Sigmoid colon (tissue), 7 donors: ENCODE measurements around the gene ARHGAP12. TPM values are rescaled to one million over a fixed set of nuclear protein-coding genes. Genes with fewer than 3 reads are reported as not detected.

Experiments
- DNase-seq: peaks from one replicate; pipeline ENCODE4 v3.0.0-alpha.2; 2019
- H3K27ac ChIP-seq, 4 donors: fragments of 200-600 bp; sonication (generic); one replicate each; pipeline ENCODE4 v1.5.1; 2016 to 2019; ENCODE audit warnings: mild to moderate bottlenecking in 1 of 4
- H3K27me3 ChIP-seq, 3 donors: fragments of 200-600 bp; sonication (generic); one replicate each; pipeline ENCODE4 v1.5.1; 2019; ENCODE audit warnings: mild to moderate bottlenecking in 1 of 3
- H3K36me3 ChIP-seq, 4 donors: fragments of 200-600 bp; sonication (generic); one replicate each; pipeline ENCODE4 v1.5.1; 2016 to 2019
- H3K4me1 ChIP-seq, 4 donors: fragments of 200-600 bp; sonication (generic); one replicate each; pipeline ENCODE4 v1.5.1; 2017 to 2019
- H3K4me3 ChIP-seq, 4 donors: fragments of 200-600 bp; sonication (generic); one replicate each; pipeline ENCODE4 v1.5.1; 2017 to 2019; ENCODE audit warnings: mild to moderate bottlenecking in 2 of 4, moderate library complexity in 1 of 4
- H3K9me3 ChIP-seq, 4 donors: fragments of 200-600 bp in 3 of 4; sonication (generic) in 3 of 4; one replicate each; pipeline versions ENCODE4 v1.5.1 to v1.6.1; 2013 to 2019
- CTCF ChIP-seq, 4 experiments: fragments of 450-650 bp in 3 of 4; fragments of 200-600 bp in 1 of 4; IDR thresholded peaks; one replicate each; pipeline ENCODE4 v1.5.1; 2016 to 2019; ENCODE audit warnings: antibody characterized with exemption in 4 of 4, mild to moderate bottlenecking in 3 of 4, moderate library complexity in 2 of 4
- EP300 ChIP-seq, 4 donors: sonication (generic); formaldehyde crosslinking; IDR thresholded peaks; one replicate each; pipeline ENCODE4 v1.6.1; 2017; ENCODE audit warnings: antibody characterized with exemption in 4 of 4
- POLR2A ChIP-seq, 2 donors: fragments of 450-650 bp; IDR thresholded peaks; one replicate each; pipeline ENCODE4 v1.6.1; 2016; ENCODE audit warnings: antibody characterized with exemption in 2 of 2, mild to moderate bottlenecking in 2 of 2, moderate library complexity in 2 of 2
- POLR2AphosphoS5 ChIP-seq, 4 donors: sonication (generic); formaldehyde crosslinking; IDR thresholded peaks; one replicate each; pipeline ENCODE4 v1.6.1; 2017; ENCODE audit warnings: antibody characterized with exemption in 4 of 4
- WGBS, 2 donors: extraction: QIAGEN DNeasy Blood & Tissue Kit; methylation state at CpG; one replicate each; pipeline ENCODE4 v1.1.7; 2013; 5-methylcytosine and 5-hydroxymethylcytosine counted together
- intact Hi-C: fragments of 100-400 bp; cut with DNase I; formaldehyde crosslinking; loops from one replicate; pipeline ENCODE4 v1.15.1; 2023
- polyA plus RNA-seq, 3 donors: library from polyadenylated mRNA; stranded (reverse); fragments of 200-250 nt; gene quantifications; one replicate each; pipeline ENCODE4 v1.2.3, GENCODE V29; 2013
- total RNA-seq, 4 donors: library from RNA; depleted of rRNA; stranded (reverse); fragments of >200 nt; gene quantifications; one replicate each; pipeline ENCODE4 v1.1.0, GENCODE V29; 2016
- donor health status: healthy with polysubstance abuse.
- donor health status: Bipolar disorder and iron deficiency.
- donor health status: healthy.

The ARHGAP12 gene
- total and polyA plus RNA-seq, 7 donors, result 14.1 to 90.5 (median 44.9) TPM

- no peak for TF ChIP-seq POLR2AphosphoS5 (IDR thresholded peaks at IDR 0.05)
- TF ChIP-seq CTCF (IDR thresholded peaks at IDR 0.05), result no peak
- no peak for TF ChIP-seq EP300 (IDR thresholded peaks at IDR 0.05)
- no peak for TF ChIP-seq POLR2A (IDR thresholded peaks at IDR 0.05)
- H3K27ac ChIP-seq, result peak overlapping the region; percentile 95 to 99 (median 96)
- no peaks in the 10 kb centered on the region for H3K36me3 ChIP-seq
- peaks cover 0 to 45% (median 36%) of the 10 kb centered on the region in 4 donors for H3K4me1 ChIP-seq
- DNase-seq, result no peak
- intact Hi-C loops, result loop anchor here (5.0 kb wide), 1 partner anchor 65 kb away; no protein-coding TSS in a partner anchor
- H3K4me3 ChIP-seq, result peak overlapping the region; percentile 77 to 92 (median 82)
- no peaks in the 10 kb centered on the region for H3K9me3 ChIP-seq
- WGBS, 2 donors, result 0% methylated on average over 12 of the region's 12 CpGs
- H3K27me3 ChIP-seq, result no peaks in the 10 kb centered on the region
Measured at GRCh38 chr10:31927565-31927883, 1.1 kb downstream of the ARHGAP12 start.

GRCh38 chr10:31926765-31927564, 1.7 kb downstream of the ARHGAP12 start:
- no peaks in the 10 kb centered on the region for H3K36me3 ChIP-seq
- 10 to 38% methylated on average over 22 of the region's 22 CpGs for WGBS, 2 donors
- H3K27ac ChIP-seq, result peak overlapping the region; percentile 95 to 99 (median 96)
- peak overlapping the region; percentile 77 to 92 (median 82) for H3K4me3 ChIP-seq
- no peak for DNase-seq
- no peaks in the 10 kb centered on the region for H3K27me3 ChIP-seq
- no peaks in the 10 kb centered on the region for H3K9me3 ChIP-seq
- intact Hi-C loops, result loop anchor here (5.0 kb wide), 1 partner anchor 65 kb away; no protein-coding TSS in a partner anchor
- peaks cover 0 to 45% (median 36%) of the 10 kb centered on the region in 4 donors for H3K4me1 ChIP-seq
- TF ChIP-seq EP300 (IDR thresholded peaks at IDR 0.05), result no peak
- no peak for TF ChIP-seq POLR2A (IDR thresholded peaks at IDR 0.05)

- intact Hi-C loops, result loop anchor here (5.0 kb wide), 1 partner anchor 64 kb away; no protein-coding TSS in a partner anchor
- DNase-seq, result no peak
- Histone ChIP-seq H3K4me3 (no peak overlapping the region), H3K4me1 (peaks cover 0 to 44% (median 36%) of the 10 kb centered on the region in 4 donors), H3K27me3 (no peaks in the 10 kb centered on the region), H3K27ac (peak overlapping the region in 2 of 4 donors; percentile 32 to 99), H3K36me3 (no peaks in the 10 kb centered on the region), H3K9me3 (no peaks in the 10 kb centered on the region)
- TF ChIP-seq POLR2A (IDR thresholded peaks at IDR 0.05), result no peak
- TF ChIP-seq EP300 (IDR thresholded peaks at IDR 0.05), result no peak
- no peak for TF ChIP-seq POLR2AphosphoS5 (IDR thresholded peaks at IDR 0.05)
- no peak for TF ChIP-seq CTCF (IDR thresholded peaks at IDR 0.05)
- 56 to 69% methylated on average over 5 of the region's 5 CpGs for WGBS, 2 donors
Measured at GRCh38 chr10:31926160-31926559, 2.5 kb downstream of the ARHGAP12 start.

GRCh38 chr10:31924833-31925232, 3.8 kb downstream of the ARHGAP12 start:
- H3K4me3 ChIP-seq, result no peak overlapping the region
- no peaks in the 10 kb centered on the region for H3K27me3 ChIP-seq
- H3K36me3 ChIP-seq, result no peaks in the 10 kb centered on the region
- no peaks in the 10 kb centered on the region for H3K9me3 ChIP-seq
- 68 to 83% methylated on average over 3 of the region's 3 CpGs for WGBS, 2 donors
- DNase-seq, result no peak
- H3K27ac ChIP-seq, result peak overlapping the region in 1 of 4 donors; percentile 99
- intact Hi-C loops, result loop anchor here (5.0 kb wide), 1 partner anchor 63 kb away; no protein-coding TSS in a partner anchor
- peaks cover 0 to 33% (median 27%) of the 10 kb centered on the region in 4 donors for H3K4me1 ChIP-seq
- TF ChIP-seq CTCF (IDR thresholded peaks at IDR 0.05) (no peak), POLR2A (IDR thresholded peaks at IDR 0.05) (no peak), POLR2AphosphoS5 (IDR thresholded peaks at IDR 0.05) (no peak), EP300 (IDR thresholded peaks at IDR 0.05) (no peak)

- TF ChIP-seq EP300 (IDR thresholded peaks at IDR 0.05) (no peak), POLR2A (IDR thresholded peaks at IDR 0.05) (no peak), POLR2AphosphoS5 (IDR thresholded peaks at IDR 0.05) (no peak), CTCF (IDR thresholded peaks at IDR 0.05) (no peak)
- intact Hi-C loops, result no loop called here
- 96 to 97% methylated on average over 3 of the region's 3 CpGs for WGBS, 2 donors
- no peaks in the 10 kb centered on the region for H3K9me3 ChIP-seq
- H3K27ac ChIP-seq, result no peak overlapping the region
- H3K4me3 ChIP-seq, result no peak overlapping the region
- H3K36me3 ChIP-seq, result no peaks in the 10 kb centered on the region
- no peak for DNase-seq
- peaks cover 0 to 30% (median 26%) of the 10 kb centered on the region in 4 donors for H3K4me1 ChIP-seq
- no peaks in the 10 kb centered on the region for H3K27me3 ChIP-seq
Measured at GRCh38 chr10:31923389-31923788, 5.2 kb downstream of the ARHGAP12 start.
